8988T (cell line): Measurements from ENCODE around the gene RERE.
"Not testable (repeated sequence)": the region's sequence is repeated elsewhere in the genome, so short reads cannot be mapped to it uniquely, and the experiment has no call there.

Experiments
- DNase-seq: peaks from one replicate; pipeline ENCODE4 v3.0.0; 2011

Gene RERE

DNA sequence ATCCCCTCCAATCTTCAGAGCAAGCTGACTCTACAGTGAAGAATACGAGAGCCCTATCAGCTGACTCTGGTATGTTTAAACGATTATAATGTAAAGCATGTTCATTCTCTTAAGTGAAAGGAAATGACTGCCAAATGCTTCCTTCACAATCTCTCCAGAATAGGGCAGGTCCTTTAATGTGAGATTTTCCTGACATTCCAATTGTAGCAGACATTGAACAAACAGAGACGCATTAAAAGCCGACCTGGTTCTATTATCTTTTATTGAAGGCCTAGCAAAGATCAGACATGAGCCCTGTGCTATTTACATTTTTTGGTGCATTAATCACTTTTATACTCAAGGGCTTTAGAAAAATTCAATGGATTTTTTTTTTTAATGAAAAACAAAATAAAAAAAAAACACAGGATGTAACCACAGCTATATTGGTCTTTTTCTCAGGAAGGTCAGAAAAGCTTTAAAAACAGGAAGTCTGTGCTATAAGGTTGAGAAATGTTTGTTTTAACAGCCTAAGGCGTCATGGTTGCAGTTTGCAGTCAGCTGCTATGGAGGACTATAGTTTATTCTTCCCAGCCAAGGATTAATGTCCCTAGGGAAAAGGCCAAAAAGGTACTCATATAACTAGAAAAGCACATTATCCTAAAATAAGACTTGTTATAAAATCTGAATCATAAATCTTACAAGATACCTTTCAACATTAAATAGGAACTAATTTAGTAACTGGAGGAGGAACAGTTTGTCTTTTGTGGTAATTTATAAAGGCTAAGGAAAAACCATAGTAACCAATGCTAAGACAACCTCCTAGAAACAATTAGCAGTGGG lies 104.8 kb downstream of the RERE start:
- DNase-seq: no peak

DNA sequence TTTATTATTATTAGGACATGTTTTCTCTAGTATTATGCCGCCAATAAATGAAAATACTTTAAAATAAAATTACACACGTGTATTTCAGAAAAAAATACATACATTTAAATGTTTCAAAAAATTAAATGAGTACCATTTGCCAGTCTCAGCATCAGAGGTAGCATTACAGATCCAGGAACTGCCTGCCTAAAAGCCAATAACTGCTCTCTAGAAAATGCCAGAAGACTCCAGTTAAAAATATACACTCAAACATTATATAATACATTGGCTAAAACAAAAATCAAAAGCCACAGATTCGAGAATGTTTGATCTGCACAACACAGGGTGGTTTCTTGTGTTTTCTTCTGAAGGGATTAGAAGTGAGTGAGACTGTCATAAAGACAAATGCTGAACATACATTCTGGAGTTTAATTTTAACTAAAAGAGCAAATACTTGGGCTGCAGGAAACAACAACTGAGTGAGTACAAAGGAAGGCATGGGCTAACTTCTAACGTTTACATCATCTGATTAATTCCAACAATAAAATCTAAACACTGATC lies 105.5 kb downstream of the RERE start:
- DNase-seq: no peak

GRCh38 chr1:8711151-8711550 lies 106.3 kb downstream of the RERE start:
- DNase-seq: no peak

- DNase-seq: no peak
Measured at GRCh38 chr1:8708259-8708658, 109.2 kb downstream of the RERE start.

- DNase-seq: no peak
Measured at GRCh38 chr1:8706995-8707396, 110.4 kb downstream of the RERE start.

DNA sequence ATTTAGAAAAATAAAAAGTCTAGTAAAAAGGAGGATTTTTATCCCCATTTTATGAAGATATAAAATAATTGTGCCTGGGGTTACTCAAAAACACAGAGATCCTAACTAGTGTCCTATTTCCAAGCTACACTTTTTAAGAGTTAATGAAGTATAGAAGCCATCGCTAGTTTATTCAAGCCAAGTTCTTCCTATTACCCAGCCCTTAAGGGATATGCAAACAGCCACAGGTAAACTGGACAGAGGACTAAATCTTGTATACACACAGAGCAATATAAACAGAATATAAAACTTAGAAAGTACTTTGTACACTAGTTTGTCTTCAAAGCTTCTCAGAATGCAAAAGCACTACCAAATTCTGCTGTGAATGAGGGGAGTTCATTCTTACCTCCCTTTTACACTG lies 111.1 kb downstream of the RERE start:
- DNase-seq: no peak

DNA sequence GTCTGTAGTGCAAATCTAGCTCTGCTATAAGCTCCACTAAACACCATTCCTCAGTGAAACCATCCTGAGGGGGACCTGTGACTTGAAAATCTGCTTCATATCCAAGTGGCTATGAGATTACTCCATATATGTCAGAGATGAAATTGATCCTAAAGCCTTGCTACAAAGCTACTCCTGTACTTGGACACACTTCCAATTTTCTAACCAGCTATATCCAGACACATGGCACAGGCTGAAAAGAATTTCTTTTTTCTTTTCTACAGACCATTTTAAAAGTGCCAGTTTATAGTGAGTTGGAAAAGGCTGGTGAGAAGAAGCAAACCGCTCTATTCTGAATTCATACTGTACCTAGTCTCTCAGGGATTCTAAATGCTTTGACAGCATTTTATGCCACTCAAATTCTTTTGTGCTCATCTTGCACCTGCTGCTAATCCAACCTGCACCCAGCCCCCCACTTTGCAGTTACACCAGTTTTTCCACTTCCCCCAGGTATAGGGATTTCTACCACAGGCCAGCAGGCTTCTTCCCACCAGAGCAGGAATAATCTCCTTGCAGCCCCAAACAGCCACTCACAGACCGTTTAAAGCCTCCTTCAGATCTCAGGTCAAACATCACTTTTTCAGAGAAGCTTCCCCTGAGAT lies 112.5 kb downstream of the RERE start:
- DNase-seq: no peak

DNA sequence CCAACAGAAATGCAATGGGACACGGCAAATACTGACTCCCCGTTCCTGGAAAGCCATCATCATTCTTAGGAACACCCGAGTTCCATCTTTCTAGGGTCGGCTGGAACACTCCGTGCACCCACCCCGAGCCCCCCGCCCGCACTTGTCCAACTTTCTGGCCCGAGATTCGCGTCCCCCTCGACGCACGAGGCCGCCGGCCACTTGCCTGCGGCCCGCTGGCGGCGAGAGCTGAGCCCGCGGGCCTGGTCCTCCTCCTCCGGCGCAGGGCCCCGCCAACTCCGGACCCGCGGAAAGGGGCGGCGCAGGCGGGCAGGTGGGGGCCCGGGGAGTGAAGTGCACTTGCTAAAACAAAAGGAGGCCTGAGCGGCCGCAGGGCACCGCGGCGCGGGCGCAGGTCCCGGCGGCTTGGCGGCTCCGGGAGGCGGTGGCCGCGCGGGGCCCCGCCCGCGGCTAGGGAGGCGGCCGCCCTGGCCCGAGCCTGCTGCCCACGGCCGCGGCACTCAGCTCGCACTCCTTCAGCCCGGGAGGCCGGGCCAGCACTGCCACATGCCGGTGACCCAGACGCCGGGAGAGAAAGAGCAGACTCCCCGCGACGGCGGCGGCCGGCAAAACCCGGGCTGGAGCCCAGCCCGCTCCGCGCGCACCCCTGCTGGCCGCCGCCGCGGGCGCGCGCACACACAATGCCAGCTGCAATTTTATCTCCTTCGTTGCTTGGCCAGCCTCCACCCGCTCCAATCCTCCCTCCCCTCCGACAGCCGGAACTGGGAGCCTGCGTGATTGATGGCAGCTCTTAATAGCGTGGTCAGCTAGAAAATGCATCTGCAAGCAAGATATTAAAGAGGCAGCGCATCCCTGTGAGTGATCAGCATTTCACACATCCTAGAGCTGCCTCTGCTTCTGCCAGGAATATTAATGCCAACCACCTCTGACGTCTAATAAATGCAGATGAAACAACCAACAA lies 114.3 kb downstream of the RERE start:
- DNase-seq: peak; percentile 66

- DNase-seq: no peak
Measured at GRCh38 chr1:8702472-8702849, 115.0 kb downstream of the RERE start.

GRCh38 chr1:8701794-8702471 lies 115.5 kb downstream of the RERE start:
- DNase-seq: no peak

DNA sequence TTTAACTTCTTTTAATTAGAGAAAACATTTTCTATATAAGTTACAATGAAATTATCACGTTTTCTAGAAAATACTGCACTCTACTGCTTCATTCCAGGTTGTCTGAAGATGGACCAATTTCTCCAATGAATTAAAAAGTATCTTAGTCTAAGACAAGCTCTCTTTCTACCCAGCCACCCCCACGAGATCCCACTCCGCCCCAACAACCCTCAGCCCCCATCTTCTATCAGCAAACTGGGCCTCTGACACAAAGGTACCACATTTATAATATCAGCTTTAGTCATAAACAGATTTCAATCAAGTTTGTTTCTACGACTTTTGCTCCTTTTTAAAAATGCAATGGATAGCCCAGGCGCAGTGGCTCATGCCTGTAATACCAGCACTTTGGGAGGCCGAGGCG lies 117.8 kb downstream of the RERE start:
- DNase-seq: no peak

DNA sequence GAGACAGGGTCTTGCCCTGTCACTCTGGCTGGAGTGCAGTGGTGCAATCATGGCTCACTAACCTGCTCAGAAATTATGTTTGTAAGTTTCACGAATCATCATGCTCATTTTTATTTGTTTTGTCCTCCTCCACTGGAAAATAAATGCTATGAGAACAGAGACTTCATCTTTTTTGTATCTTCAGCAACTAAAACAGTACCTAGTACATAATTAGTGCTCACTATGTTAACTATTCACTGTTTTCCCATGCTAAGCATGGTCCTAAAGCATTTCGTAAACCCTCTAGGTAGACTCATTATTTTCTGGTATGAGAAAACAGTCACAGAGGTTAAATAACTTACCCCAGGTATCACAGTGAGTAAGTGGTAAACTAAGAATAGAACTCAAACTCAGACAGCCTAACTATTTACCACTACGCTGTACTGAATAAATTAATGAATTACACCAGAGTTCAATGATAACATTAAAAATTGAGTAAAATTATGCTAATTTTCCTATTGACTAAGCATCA lies 118.4 kb downstream of the RERE start:
- no peak for DNase-seq

GRCh38 chr1:8698012-8698630 lies 119.3 kb downstream of the RERE start:
- DNase-seq: no peak

DNA sequence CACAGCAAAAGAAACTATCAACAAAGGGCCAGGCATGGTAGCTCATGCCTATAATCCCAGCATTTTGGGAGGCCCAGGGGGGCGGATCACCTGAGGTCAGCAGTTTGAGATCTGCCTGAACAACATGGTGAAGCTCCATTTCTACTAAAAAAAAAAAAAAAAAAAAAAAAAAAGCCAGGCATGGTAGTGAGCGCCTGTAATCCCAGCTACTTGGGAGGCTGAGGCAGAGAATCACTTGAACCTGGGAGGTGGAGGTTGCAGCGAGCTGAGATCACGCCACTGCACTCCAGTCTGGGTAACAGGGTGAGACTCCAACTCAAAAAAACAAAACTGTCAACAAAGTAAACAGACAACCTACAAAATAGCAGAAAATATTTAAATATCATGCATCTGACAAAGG lies 122.0 kb downstream of the RERE start:
- DNase-seq: not testable (repeated sequence)

DNA sequence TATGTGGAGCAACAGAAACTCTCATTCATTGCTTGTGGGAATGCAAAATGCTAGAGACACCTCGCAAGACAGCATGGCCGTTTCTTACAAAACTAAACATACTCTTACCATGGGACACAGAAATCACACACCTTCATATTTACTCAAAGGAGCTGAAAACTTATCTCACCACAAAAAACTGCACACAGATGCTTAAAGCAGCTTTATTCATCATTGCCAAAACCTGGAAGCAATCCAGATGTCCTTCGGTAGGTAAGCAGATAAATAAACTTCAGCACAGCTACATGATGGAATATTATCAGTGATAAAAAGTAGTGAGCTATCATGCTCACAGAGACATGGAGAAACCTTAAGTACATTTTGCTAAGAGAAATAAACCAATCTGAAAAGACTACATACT lies 124.3 kb downstream of the RERE start:
- DNase-seq: no peak

- no peak for DNase-seq
Measured at GRCh38 chr1:8691662-8692061, 125.8 kb downstream of the RERE start.

- no peak for DNase-seq
Measured at GRCh38 chr1:8690253-8690525, 127.3 kb downstream of the RERE start.

DNA sequence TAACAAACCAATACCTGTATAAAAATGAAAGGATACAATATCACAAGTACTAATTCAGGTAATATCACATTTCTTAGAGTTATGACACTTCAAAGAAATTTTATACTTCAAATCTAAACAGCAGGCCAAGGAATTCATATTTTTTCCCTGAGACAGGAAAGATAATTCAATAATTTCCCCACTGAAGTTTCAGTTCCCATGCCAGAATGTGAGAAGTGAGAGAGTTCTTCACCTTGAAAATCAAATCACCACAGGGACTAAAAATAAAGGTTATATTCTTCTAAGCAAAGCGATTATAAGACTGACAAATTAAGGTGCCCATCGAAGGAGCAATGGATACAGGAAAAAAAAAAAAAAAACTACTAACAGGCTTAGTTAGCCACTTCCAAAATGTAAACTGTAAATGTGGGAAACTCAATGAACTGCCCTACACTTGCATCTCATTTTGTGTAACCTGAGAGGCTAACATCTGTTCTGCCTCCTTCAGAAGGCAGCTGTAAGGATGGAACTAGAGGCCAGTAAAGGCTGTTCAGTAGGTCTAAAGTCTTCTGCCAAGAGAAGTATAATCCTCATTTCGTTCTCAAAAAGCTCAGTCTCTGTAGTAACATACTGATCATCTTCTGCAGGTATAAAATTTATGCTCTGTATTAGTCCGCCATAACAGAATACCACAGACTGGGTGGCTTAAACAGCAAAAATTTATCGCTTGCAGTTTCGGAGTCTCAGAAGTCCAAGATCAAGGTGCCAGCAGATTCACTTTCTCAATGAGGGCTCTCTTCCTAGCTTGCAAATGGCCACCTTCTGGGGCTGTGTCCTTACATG lies 127.8 kb downstream of the RERE start:
- DNase-seq: no peak

GRCh38 chr1:8687538-8687937 lies 129.9 kb downstream of the RERE start:
- DNase-seq: no peak

GRCh38 chr1:8687039-8687438 lies 130.4 kb downstream of the RERE start:
- DNase-seq: no peak

DNA sequence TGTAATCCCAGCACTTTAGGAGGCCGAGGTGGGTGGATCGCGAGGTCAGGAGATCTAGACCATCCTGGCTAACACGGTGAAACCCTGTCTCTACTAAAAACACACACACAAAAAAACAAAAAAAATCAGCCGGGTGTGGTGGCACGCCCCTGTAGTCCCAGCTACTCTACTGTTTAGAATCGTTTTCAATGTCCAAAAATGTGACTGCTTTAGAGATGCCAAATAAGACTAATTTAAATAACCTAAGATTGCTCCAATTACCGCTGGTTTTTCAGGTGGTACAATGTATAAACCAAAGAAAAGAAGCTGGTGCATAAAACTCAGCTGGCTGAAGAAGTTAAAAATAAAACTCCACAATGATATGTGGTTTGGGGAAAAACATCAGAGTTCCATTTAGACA lies 132.0 kb downstream of the RERE start:
- no peak for DNase-seq
